Stimulated activated naive CD4-positive, alpha-beta T cell treated with Interleukin-2 at 50 U/mL for 16 hours (primary cell): ENCODE results near the gene INSYN2B.
"Not testable (repeated sequence)": the region's sequence is repeated elsewhere in the genome, so short reads cannot be mapped to it uniquely, and the experiment has no call there.

ENCODE experiments used
- DNase-seq: peaks from one replicate; lab custom pipeline; 2025; lab: John Stamatoyannopoulos, UW

The INSYN2B gene

DNA sequence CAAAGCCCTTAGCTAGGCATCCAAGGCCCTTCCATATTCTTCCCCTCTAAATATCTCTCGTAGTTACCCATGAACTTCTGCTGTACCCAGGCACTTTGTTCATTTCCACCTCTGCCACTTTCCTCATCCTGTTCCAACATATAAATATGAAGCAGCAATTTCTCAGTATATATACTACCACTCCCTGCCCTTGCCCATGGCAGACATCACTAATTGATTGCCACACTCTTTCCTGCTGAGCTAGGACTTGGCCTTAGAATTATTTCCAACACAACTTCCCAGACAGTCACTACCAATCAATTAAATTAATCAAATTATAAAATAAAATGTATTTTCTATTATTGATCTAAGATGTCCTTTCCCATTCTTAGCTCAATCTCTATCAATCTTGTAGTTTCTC lies 8.5 kb downstream of the INSYN2B start:
- no peak for DNase-seq

DNA sequence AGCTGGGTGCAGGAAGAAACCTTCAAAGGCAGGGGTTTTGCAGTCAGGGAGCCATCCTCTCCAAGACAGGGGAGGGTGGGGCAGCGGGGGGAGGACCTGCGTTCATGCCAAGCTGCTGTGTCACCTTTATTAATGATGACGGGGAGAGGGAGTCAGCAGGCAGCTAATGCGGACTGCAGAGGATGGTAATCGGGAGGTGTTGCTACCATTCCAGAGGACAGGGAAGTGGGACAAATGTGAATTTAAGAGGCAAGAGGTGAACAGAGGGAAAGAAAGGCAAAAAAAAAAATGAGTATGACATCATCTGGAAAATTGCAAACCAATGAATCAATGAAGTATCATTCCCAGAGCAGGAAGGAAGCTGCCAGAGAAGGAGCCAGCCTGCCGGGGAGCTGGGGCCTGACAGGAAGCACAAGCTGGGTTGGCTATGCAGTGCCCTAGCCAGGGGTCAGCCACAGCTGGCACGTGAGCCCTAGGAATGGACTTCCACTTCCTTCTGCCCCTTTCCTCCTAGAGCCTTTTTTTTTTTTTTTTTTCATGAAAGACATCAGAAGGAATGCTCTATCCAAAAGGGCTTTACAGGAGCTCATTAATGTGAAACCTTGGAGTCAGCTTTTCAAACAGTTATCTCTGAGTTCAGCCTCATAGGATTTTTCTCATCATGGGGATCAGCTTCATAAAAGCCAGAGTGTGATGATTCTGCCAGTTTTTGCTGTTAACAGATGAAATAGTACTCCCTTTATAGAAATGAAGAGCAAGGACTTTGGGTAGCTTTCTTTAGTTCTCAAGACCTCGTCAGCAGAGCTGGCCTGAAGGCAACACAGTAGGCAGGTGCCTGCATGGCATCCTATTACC lies 9.2 kb downstream of the INSYN2B start:
- no peak for DNase-seq

DNA sequence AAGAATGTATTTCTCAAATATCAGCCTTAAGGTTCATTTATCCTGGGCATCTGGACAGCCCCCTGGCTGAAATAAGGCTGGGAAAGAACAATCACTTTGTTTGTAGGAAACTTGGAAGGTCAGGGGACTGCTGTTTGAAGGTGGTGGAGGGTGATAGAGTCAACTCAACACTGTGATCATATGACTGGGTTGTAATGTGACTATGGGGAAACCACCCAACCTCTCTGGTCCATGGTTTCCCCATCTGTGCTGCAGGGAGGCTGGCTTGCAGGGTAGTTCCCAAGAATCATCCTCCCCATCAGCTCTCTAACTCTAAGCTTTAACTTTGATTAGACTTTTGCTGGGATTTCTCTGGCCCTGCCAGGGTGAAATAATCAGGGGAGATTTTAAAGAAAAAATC lies 10.0 kb downstream of the INSYN2B start:
- DNase-seq, result no peak

DNA sequence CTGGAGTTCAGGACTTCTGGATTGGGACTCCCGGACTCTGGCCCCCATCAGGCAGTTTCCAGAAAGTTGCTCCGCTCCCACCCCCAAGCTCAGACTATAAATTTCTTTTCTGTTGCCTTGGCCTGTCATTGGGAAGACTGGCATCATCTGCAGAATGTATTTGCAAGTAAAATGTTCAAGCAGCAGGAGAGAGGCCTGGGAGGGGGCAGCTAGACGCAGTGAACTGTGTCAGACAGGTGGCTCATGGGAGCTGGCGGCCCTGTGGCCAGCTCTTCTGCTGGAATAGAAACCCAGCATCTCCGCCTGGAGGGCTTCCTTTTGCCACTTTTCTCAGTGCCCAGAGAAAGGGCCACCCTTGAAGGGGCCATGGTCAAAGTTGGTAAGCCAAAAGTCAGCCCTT lies 16.0 kb downstream of the INSYN2B start:
- no peak for DNase-seq

DNA sequence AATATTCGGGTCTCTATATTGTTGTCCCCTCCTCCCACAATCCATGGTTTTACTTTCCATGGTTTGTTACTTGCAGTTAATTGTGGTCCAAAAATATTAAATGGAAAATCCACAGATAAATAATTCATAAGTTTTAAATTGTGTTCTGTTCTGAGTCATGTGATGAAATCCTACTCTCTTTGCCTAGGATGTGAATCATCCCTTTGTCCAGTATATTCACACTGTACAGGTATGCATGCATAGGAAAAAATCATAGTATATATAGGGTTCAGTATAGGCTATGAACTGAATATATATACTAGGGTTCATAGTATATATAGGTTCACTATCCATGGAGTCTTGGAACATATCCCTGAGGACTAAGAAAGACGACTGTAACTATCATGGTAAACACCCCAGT lies 19.6 kb downstream of the INSYN2B start:
- DNase-seq, result no peak

DNA sequence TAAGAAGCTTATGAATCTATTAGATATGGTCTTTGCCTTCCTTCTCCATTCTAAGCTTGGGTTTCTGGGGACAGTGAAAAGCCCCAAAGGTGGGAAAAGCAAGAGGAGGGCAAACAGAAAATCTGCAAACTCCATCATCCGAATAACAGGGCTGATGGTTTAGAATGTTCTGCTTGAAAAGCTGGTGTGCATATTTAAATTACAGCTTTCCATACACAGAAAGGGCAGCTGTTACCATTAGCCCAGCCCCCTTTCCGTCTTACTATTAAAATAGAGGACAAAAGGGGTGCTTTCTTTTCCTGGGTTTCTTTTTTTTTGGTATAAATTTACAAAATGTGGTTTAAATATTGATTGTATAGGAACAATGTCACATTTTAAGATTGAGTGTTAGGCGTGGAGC lies 22.0 kb downstream of the INSYN2B start:
- DNase-seq, result no peak

DNA sequence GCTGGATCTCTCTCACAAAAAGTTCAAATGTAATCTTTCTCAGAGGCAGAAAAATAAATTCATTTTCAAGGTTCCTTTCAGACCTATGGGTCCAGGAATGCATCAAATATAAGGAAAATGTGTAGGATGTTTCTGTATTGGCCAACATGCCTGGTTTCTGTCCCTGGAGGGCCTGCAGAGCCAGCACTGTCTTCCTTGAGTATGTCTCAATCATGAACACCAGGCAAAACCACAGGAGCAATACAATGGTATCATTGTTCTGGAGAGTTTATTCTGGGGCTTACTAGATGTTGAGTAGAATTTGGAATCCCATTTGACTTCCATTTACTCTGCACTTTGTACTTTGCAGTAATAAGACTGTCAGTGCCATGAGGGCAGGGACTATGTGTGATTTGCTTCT lies 23.5 kb downstream of the INSYN2B start:
- no peak for DNase-seq

DNA sequence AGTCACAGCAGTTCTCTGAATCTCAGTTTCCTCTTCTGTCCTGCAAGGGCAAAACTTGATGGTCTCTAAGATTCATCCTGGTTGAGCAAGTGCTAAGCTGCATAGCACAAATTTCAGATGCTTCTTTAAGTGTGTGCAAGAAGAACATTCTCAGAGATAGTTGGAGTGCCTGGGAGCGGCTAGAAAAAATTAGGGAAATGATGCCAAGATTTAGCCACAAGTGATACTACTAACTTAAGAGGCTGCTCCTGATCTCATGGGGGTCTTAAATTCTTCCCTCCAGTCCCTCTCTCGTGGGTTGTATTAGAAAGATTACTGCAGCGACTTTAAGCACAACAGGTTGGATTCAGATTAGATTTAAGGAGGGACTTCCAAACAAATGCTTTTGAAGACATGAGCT lies 24.2 kb downstream of the INSYN2B start:
- no peak for DNase-seq

DNA sequence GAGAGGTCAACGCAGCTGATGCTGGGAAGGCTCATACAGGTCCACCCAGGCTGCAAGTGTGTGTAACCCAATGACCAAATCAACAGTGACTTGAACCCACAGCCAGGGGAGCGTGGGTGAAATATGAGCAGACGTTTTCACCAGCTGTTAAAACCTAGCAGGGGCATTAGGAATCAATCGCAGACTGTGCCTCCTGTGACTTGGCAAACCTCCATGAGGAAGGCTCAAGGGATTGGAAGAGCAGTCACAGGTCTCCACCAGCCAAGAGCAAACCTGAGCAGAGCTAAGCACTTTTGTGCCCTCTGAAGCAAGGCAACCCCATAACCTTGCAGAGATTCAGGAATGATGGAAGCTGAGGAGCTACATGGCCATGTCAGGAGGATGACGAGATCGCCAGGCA lies 25.5 kb downstream of the INSYN2B start:
- DNase-seq, result no peak

DNA sequence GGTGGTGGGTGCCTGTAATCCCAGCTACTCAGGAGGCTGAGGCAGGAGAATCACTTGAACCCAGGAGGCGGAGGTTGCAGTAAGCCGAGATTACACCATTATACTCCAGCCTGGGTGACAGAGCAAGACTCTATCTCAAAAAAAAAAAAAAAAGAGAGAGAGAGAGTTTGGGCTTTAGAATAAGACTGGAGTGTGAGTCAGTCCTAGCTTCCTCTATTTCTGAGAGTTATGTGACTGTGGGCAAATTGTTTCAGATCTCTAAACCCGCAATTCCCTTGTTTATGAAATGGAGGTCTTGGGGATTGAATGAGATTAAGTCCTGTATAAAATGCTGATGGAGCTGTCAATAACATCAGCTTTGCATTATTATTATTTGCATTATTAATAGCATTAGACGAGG lies 27.1 kb downstream of the INSYN2B start:
- DNase-seq, result not testable (repeated sequence)

DNA sequence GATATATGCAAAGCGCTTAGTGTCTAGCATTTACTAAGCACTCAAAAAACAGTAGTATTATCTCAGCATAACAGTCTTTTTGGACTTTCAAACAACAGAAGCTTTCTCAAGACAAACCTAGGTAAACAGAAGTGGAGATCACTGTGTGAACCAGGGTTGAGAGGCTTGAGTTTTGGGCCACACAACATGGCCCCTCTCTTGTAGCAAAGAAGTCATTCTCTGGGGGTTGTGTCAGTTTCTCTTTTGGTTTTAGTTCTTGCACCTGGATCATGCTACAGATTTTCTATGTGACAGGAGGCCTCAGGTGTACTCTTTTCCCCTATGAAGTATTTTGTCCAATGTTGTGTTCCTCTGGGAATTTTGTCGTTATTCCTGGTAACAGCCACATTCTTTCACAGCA lies 30.0 kb downstream of the INSYN2B start:
- no peak for DNase-seq

DNA sequence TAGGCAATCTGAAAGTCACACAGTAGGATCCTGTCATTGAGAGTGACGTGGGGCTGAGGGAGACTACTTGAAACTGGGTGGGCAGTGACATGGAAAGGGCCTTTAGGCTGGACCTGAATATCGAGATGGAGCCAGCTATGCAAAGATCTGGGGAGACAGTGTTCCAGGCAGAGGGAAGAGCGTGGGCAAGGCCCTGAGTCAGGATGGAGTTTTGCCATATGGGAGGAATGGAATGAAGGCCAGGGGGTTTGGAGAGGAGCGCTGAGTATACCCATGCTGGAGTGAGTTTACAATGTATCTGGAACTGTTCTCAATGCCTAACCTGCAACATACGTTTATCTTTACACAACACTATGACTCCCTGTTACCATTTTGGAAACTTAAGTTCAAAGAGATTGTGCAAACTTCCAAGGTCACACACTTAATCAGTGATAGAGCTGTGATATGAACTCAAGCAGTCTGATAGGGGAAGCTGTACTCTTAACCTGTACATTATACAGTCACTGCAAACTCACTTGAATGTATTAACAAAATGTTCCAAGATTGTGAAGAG lies 33.5 kb downstream of the INSYN2B start:
- DNase-seq, result no peak

DNA sequence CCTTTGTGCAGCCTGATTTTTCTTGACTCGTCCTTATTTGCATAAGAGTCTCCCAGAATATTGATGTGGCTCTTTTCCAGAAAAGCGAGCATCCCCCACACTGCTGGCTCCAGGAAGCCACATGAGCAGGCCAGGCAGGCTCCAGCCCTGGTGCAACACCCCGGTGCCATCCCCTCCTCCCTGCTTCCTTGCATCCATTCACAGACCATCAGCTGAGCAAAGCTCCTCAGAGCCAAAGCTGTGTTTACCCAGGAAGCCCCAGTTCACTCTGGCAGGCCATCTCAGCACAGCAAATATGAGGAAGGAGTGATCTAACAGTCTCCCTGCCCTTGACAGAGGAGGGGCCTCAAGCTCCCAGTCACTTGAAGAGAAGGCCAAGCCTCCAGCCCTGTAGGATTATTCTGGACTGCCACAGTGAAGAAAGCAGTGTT lies 34.4 kb downstream of the INSYN2B start:
- DNase-seq, result no peak

DNA sequence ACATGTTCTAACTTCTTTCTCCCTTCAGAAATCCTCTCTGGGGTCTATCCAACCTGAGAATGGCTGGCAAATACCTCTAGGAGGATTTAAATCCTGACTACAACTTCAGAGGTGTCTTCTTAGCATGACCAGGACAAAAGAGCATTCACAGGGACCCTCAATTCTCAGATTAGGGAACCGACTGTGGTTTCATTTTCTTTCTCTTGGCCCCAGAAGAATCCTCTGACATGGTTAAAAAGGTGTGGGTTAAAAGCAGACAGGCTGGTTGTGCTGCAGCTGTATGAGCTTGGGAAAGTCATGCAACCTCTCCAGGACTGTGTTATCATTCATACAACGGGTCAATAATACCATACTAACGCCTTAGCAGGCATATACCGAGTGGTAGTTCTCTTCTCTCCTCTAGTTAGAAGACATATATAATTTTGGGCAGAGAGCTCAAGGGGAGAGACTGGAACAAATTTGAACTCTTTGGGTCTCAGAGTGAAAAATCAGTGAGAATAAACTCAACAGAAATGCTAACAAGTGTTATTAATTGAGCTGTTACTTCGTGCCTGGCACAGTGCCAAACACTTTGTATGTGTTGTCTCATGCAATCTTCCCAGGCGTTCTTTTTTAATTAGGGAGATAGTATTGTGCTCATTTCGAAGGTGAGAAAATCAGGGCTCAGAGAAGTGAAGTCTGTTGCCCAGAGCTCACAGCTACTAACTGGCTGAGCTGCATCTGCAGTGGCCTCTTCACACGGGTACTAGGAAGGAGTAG lies 35.2 kb downstream of the INSYN2B start:
- DNase-seq, result no peak

DNA sequence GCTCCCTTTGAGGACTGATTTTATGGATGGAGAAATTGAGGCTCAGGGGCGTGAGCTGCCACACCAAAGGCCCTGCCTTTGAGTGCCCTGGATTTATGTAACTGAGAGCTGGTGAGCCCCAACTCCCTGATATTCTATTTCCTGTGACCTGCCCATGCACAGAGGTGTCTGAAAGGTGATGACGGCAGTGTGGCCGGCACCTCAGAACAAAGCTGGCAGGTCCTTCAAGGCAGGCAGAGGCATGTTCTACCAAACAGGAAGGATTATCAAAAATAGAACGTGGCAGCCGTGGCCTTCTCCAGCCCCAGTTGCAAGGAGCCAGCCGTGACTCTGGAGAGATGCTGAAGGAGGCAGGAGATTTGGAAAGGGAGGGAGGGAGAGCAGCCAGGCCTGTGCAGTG lies 36.2 kb downstream of the INSYN2B start:
- DNase-seq, result no peak

DNA sequence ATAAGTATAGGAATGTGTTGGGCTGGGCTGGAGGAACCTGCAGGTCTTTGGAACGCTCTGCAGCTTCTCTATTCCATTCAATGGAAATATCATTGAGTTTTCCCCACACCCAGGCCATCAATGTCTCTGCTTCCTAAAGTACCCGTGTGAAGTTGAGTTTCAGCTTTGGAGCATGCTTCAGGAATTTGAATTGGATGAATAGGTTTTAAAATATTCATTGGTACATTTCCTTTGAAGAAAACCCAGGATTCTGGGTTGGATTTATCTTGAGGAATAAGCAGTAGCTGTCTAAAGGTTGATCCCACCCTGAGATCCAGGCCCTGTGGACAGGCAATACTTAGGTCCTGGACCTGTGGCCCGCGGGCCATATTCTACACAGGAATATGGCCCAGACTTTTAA lies 37.3 kb downstream of the INSYN2B start:
- DNase-seq, result no peak

DNA sequence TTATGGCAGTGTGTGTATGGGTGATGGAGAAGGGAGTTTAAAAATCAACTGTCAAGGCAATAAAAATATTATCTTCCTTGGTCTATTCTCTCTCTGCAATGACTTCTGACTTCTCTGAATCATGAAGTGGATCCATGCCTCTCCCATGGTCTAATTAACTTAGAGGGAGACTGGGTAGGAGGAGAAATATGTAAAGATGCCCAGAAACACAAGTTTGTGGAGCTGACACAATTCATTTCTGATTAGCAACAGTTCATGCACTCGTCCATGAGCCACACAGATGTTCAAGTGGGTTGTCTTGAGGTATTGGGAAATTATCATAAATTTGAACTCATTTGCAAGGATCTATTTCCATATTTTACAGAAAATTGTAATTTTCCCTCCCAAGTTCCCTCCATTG lies 38.1 kb downstream of the INSYN2B start:
- DNase-seq, result no peak

DNA sequence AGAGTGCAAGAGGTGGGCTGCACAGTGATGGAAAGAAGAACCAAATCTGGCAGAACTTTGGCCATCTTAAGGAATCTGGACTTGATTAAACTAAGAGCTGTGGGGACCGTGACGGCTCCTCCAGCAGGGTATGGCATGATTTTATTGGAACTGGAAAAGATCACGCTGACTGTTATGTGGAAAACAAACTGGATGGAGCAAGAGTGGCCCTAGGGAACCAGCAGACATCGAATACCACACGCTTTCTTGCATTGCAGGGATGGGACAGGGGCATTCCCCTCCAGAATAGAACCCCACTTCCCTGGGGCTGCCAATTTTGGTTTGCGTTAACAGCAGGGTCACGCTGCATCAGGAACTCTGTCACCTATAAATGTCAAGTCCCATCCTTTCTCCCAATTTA lies 38.8 kb downstream of the INSYN2B start:
- DNase-seq, result no peak

DNA sequence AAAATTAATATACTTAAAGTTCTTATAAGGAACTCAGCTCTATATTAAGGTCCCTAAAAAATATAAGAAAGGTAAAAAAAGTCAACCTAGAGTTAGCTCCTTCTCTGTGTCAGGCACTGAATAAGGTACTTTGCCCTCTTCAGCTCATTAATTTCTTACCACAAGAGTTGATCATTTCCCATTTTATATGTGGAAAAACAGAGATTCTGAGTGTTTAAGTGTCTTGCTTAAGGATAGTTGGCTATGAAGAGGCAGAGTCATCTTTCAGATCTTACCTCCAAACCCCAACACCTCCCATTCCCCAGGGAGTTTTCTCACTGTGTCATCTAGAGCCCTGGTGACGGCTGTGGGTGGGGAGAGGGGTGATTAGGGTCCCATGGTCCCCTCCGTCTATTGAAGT lies 40.6 kb downstream of the INSYN2B start:
- no peak for DNase-seq

DNA sequence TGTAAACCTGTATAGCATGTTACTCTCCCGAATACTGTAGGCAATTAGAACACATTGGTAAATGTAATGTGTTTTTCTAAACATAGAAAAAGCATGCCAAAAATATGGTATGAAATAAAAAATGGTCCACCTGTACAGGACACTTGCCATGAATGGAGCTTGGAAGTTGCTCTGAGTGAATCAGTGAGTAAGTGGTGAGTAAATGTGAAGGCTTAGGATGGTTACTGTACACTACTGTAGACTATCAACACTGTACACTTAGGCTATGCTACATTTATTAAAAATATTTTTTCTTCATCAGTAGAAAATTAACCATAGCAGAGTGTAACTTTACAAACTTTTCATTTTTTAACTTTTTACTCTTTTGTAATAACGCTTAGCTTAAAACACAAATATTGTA lies 41.9 kb downstream of the INSYN2B start:
- no peak for DNase-seq

DNA sequence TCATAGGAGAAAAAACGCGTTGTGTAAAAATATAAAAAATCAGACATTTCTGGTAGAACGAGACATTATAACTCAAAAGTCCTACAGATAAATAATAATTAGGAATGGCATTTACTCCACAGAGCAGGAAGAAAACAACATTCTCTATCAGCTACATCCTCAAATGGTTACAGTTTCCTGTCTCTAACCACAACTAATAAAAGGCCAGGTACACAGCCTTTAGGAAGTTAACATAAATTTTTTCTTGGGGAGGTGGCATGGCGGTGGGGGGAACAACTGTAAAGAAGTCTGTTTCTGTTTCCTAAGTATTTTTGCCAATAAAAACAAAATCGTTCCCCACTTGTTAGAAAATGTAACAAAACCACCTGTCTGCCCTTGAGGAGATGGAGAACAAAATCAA lies 44.5 kb downstream of the INSYN2B start:
- DNase-seq, result no peak

DNA sequence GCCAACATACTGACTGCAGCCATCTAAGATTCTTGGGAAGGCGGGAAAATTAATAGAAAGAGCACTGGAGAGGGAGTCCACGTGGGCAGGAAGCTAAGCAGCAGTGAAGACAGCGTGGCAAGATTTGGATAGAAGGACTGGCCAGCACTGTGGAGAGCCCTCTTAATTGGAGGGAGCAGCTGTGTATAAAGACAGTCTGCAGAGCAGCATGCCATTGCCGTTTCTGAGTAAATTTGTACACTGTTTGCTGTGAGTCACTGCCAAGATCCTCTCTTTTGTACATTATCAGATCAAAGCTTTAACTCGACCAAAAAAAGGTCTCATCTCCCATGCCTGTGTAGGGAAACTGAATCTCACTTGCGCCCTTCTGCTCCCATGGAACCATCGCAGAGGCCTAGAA lies 45.3 kb downstream of the INSYN2B start:
- no peak for DNase-seq

DNA sequence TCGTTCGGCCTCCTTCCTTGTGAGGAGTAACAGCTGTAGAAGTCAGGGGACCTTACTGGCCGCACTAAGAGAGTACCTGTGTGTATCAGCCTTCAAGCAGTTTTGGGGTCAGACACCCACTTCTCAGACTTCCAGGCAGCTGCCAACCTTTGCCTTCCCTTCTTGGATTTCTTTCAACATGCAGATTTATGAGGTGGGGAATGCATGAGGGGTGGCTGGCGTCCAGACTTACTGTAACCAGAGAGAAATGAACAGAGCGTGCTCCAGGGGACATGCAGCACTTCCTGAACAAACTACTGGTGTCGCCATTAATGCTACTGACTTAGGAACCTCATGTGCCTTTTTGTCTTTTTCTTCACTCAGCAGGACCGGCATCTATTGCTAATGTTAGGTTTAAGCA lies 46.7 kb downstream of the INSYN2B start:
- no peak for DNase-seq
